ENCODE results near the gene C2orf42.
"Not testable (repeated sequence)": the region's sequence is repeated elsewhere in the genome, so short reads cannot be mapped to it uniquely, and the experiment has no call there.

Gene C2orf42

DNA sequence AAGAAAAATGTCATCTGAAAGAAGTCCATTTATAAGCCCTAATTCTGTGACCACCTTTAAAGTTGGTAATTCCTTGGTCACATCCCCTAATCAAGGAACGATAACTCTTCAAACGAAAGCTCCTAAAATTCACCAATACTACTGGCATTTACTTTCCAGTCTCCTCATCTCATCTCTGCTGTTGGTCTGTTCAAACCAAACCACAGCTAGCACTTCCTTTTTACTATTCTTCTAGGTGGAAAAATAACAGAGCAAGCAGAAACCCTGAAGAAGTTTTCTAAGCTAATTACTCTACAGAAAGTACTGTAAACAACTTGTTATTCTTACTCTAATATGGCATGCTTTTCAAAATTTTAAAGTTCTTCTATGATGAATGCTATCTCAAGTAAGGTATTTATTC lies 36.0 kb upstream of the C2orf42 start:
- no peaks in the 10 kb centered on the region for H3K9me2 ChIP-seq (replicated peaks; ENCODE audit: control insufficient read depth, low read length)
- TF ChIP-seq, protein P1, sequence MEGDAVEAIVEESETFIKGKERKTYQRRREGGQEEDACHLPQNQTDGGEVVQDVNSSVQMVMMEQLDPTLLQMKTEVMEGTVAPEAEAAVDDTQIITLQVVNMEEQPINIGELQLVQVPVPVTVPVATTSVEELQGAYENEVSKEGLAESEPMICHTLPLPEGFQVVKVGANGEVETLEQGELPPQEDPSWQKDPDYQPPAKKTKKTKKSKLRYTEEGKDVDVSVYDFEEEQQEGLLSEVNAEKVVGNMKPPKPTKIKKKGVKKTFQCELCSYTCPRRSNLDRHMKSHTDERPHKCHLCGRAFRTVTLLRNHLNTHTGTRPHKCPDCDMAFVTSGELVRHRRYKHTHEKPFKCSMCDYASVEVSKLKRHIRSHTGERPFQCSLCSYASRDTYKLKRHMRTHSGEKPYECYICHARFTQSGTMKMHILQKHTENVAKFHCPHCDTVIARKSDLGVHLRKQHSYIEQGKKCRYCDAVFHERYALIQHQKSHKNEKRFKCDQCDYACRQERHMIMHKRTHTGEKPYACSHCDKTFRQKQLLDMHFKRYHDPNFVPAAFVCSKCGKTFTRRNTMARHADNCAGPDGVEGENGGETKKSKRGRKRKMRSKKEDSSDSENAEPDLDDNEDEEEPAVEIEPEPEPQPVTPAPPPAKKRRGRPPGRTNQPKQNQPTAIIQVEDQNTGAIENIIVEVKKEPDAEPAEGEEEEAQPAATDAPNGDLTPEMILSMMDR (IDR thresholded peaks at IDR 0.05; ENCODE audit: low read depth, low read length, poor library complexity, severe bottlenecking): no peak
- TF ChIP-seq EZH2phosphoT487 (IDR thresholded peaks at IDR 0.05; ENCODE audit: borderline replicate concordance, low read length): no peak
- peaks cover 89% of the 10 kb centered on the region for H3K36me3 ChIP-seq (ENCODE audit: control insufficient read depth, low read length)
- H3F3A ChIP-seq (ENCODE audit: control insufficient read depth, insufficient read depth): no peaks in the 10 kb centered on the region; the same call in 1 of the 2 replicates
- no peaks in the 10 kb centered on the region for H4K20me1 ChIP-seq (ENCODE audit: control insufficient read depth, insufficient read depth, low read depth, low read length)
- H3K4me1 ChIP-seq (ENCODE audit: control insufficient read depth, low read length): peaks cover 9% of the 10 kb centered on the region
- no peak overlapping the region for H3K4me3 ChIP-seq (ENCODE audit: low read length)
- no peak overlapping the region for H3K27ac ChIP-seq (ENCODE audit: low read depth, low read length)
- no peaks in the 10 kb centered on the region for H3K9me3 ChIP-seq (ENCODE audit: control insufficient read depth, insufficient read depth, low read length)
- no peaks in the 10 kb centered on the region for H3K79me2 ChIP-seq (ENCODE audit: control insufficient read depth, low read length)
- H3K4me2 ChIP-seq (ENCODE audit: low read length): no peak overlapping the region
- no peaks in the 10 kb centered on the region for H3K27me3 ChIP-seq (ENCODE audit: control insufficient read depth, low read length)

DNA sequence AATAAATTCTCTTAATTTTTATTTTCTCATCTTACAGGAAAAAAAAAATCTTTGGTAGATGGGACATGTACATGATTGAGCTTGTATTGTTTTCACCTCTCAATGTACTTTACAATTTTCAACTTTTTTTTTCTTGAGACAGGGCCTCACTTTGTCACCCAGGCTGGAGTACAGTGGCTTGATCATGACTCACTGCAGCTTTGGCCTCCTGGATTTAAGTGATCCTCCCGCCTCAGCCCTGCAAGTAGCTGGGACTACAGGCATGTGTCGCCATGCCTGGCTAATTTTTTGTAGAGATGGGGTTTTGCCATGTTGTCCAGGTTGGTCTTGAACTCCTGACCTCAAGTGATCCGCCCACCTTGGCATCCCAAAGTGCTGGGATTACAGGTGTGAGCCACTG lies 32.5 kb upstream of the C2orf42 start:
- not testable (repeated sequence) for H3K4me1 ChIP-seq (ENCODE audit: control insufficient read depth, low read length); H3K4me3 ChIP-seq (ENCODE audit: low read length); H3K9me3 ChIP-seq (ENCODE audit: control insufficient read depth, insufficient read depth, low read length); H3F3A ChIP-seq (ENCODE audit: control insufficient read depth, insufficient read depth); H3K79me2 ChIP-seq (ENCODE audit: control insufficient read depth, low read length); H3K9me2 ChIP-seq (replicated peaks; ENCODE audit: control insufficient read depth, low read length); H3K27ac ChIP-seq (ENCODE audit: low read depth, low read length); H3K4me2 ChIP-seq (ENCODE audit: low read length); H4K20me1 ChIP-seq (ENCODE audit: control insufficient read depth, insufficient read depth, low read depth, low read length); H3K27me3 ChIP-seq (ENCODE audit: control insufficient read depth, low read length)
- peaks cover 91% of the 10 kb centered on the region for H3K36me3 ChIP-seq (ENCODE audit: control insufficient read depth, low read length)

DNA sequence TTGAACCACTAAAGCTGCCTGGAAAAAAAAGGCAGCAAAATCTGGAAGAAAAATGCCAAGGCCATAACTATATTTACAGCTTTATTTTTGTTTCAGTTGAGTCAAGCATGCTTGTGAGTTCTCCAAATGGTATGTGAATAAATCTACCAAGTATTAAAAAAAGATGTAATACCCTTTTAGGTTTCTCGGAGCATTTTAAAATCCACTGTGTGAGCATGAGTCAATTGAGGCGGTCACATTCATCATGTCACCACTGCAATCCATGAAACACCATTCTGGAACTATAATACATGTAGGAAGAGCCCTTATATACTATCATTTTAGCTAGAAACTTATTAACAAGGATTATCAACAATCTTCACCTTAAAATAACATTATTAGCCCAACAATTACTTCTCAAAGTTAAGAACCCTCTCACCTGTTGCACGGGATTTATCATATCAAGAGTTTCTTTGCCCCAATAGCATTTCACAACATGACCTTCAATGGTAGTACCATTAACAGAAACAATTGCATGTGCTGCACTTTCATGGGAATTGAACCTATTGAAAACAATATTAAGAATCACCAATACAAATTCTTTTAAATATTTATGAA lies 24.2 kb upstream of the C2orf42 start:
- Histone ChIP-seq H3K4me1 (ENCODE audit: control insufficient read depth, low read length) (no peaks in the 10 kb centered on the region), H3K4me3 (ENCODE audit: low read length) (no peak overlapping the region), H3K36me3 (ENCODE audit: control insufficient read depth, low read length) (peaks cover 79% of the 10 kb centered on the region), H3K27ac (ENCODE audit: low read depth, low read length) (no peak overlapping the region), H4K20me1 (ENCODE audit: control insufficient read depth, insufficient read depth, low read depth, low read length) (no peaks in the 10 kb centered on the region), H3K79me2 (ENCODE audit: control insufficient read depth, low read length) (no peaks in the 10 kb centered on the region), H3K9me3 (ENCODE audit: control insufficient read depth, insufficient read depth, low read length) (no peaks in the 10 kb centered on the region), H3F3A (ENCODE audit: control insufficient read depth, insufficient read depth) (peaks cover 14% of the 10 kb centered on the region), H3K4me2 (ENCODE audit: low read length) (no peak overlapping the region), H3K27me3 (ENCODE audit: control insufficient read depth, low read length) (no peaks in the 10 kb centered on the region), H3K9me2 (replicated peaks; ENCODE audit: control insufficient read depth, low read length) (no peaks in the 10 kb centered on the region)
- TF ChIP-seq, protein P1 (IDR thresholded peaks at IDR 0.05; ENCODE audit: low read depth, low read length, poor library complexity, severe bottlenecking): no peak
- TF ChIP-seq EZH2phosphoT487 (IDR thresholded peaks at IDR 0.05; ENCODE audit: borderline replicate concordance, low read length): no peak

DNA sequence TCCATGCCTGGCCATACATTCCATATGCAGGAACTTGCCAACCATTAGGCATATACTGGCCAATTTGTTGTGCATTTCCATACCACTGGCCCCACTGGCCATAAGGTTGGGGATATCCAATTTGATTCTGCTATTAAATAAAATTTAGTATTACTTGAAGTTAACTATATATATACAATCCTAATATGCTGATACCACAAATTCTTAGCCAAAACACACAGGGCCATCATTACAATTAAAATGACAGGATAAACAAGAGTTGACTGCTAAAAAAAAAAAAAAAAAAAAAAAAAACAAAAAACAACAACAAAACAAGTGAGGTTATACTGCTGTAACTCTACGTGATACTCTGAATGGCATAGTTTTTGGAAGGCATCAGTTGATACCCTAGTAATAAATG lies 23.5 kb upstream of the C2orf42 start:
- Histone ChIP-seq H3K4me1 (ENCODE audit: control insufficient read depth, low read length) (no peaks in the 10 kb centered on the region), H3K9me2 (replicated peaks; ENCODE audit: control insufficient read depth, low read length) (no peaks in the 10 kb centered on the region), H3K27ac (ENCODE audit: low read depth, low read length) (no peak overlapping the region), H3K9me3 (ENCODE audit: control insufficient read depth, insufficient read depth, low read length) (no peaks in the 10 kb centered on the region), H3K36me3 (ENCODE audit: control insufficient read depth, low read length) (peaks cover 79% of the 10 kb centered on the region), H3K4me3 (ENCODE audit: low read length) (no peak overlapping the region), H3K27me3 (ENCODE audit: control insufficient read depth, low read length) (no peaks in the 10 kb centered on the region), H4K20me1 (ENCODE audit: control insufficient read depth, insufficient read depth, low read depth, low read length) (no peaks in the 10 kb centered on the region), H3K4me2 (ENCODE audit: low read length) (no peak overlapping the region), H3K79me2 (ENCODE audit: control insufficient read depth, low read length) (no peaks in the 10 kb centered on the region), H3F3A (ENCODE audit: control insufficient read depth, insufficient read depth) (peaks cover 14% of the 10 kb centered on the region)
- TF ChIP-seq, protein P1 (IDR thresholded peaks at IDR 0.05; ENCODE audit: low read depth, low read length, poor library complexity, severe bottlenecking): no peak
- TF ChIP-seq EZH2phosphoT487 (IDR thresholded peaks at IDR 0.05; ENCODE audit: borderline replicate concordance, low read length): no peak

Measured in DOHH2 (cell line).